Activated T-cell treated with anti-CD3 and anti-CD28 coated beads, Interleukin-2, amount 50 U/mL, for 24 hours (primary cell): ENCODE results near the gene RNU1-3.
"Not testable (repeated sequence)": the region's sequence is repeated elsewhere in the genome, so short reads cannot be mapped to it uniquely, and the experiment has no call there.

ENCODE experiments used
- DNase-seq: peaks from one replicate; pipeline ENCODE4 v3.0.0-alpha.2; 2020
- H3K27ac Mint-ChIP-seq: 2 replicates; pipeline ENCODE4 v1.8.0; 2020; ENCODE audit warnings: mild to moderate bottlenecking, mixed read lengths
- H3K27me3 Mint-ChIP-seq: 2 replicates; pipeline ENCODE4 v1.8.0; 2020; ENCODE audit warnings: mixed read lengths
- H3K36me3 Mint-ChIP-seq: 2 replicates; pipeline ENCODE4 v1.8.0; 2020; ENCODE audit warnings: low read depth, mixed read lengths
- H3K4me1 Mint-ChIP-seq: 2 replicates; pipeline ENCODE4 v1.8.0; 2020; ENCODE audit warnings: low read depth, mixed read lengths
- H3K4me3 Mint-ChIP-seq: 2 replicates; pipeline ENCODE4 v1.8.0; 2020; ENCODE audit warnings: mild to moderate bottlenecking, moderate library complexity, mixed read lengths
- H3K9me3 Mint-ChIP-seq: 2 replicates; pipeline ENCODE4 v1.8.0; 2020; ENCODE audit warnings: mixed read lengths

RNU1-3 gene

GRCh38 chr1:16684738-16685337 is 18.1 kb upstream of the RNU1-3 start:
- H3K27ac Mint-ChIP-seq, H3K4me1 Mint-ChIP-seq, DNase-seq, H3K9me3 Mint-ChIP-seq, H3K36me3 Mint-ChIP-seq, H3K4me3 Mint-ChIP-seq: not testable (repeated sequence)
- H3K27me3 Mint-ChIP-seq: peaks cover 24% of the 10 kb centered on the region

DNA sequence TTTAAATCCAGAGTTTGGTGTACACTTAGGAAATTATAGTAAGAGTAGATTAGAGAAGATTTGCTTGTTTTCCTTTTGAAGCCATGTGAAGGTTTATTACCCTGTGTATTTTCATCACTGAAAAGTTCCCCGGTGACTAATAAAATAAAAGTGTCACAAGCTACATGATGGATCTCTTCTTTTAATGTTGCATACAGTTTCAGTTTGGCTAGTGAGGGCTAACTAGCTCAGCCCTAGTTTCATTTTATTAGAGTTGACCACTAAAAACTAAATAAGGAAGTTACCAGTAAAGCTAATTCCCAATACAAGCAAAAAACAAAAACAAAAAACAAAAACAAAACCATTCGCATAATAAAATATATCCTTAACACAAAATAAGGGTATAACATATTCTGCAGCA is 17.4 kb upstream of the RNU1-3 start:
- not testable (repeated sequence) for H3K36me3 Mint-ChIP-seq, H3K27ac Mint-ChIP-seq, H3K9me3 Mint-ChIP-seq, H3K4me1 Mint-ChIP-seq, H3K4me3 Mint-ChIP-seq, DNase-seq
- peaks cover 31% of the 10 kb centered on the region for H3K27me3 Mint-ChIP-seq

DNA sequence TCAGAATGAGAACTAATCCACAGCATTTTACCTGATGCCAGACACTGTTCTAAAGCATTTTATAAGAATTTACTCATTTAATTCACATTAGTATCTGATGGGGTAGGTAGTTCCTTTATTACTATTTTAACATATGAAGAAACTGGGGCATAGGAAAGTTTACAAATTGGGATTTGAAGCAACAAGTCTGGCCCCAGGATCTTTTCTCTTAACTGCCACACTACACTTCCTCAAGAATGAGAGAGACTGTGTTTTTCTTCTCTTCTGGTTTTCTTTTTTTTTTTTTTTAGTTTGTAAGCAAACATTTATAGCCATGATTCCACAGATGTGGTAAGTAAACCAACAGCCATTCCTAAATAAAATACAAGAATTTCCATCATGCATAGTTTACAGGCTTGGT is 16.1 kb upstream of the RNU1-3 start:
- not testable (repeated sequence) for H3K9me3 Mint-ChIP-seq, H3K36me3 Mint-ChIP-seq, DNase-seq, H3K27ac Mint-ChIP-seq, H3K4me3 Mint-ChIP-seq
- peaks cover 44% of the 10 kb centered on the region for H3K27me3 Mint-ChIP-seq
- peaks cover 15% of the 10 kb centered on the region for H3K4me1 Mint-ChIP-seq

GRCh38 chr1:16680366-16680765 is 13.6 kb upstream of the RNU1-3 start:
- DNase-seq: peak; percentile 27
- H3K36me3 Mint-ChIP-seq, H3K27ac Mint-ChIP-seq, H3K4me3 Mint-ChIP-seq, H3K9me3 Mint-ChIP-seq: not testable (repeated sequence)
- H3K4me1 Mint-ChIP-seq: peaks cover 24% of the 10 kb centered on the region
- H3K27me3 Mint-ChIP-seq: peaks cover 45% of the 10 kb centered on the region

GRCh38 chr1:16677552-16678431 is 11.0 kb upstream of the RNU1-3 start:
- peak; percentile 60 for DNase-seq
- Mint-ChIP-seq H3K27ac (peak overlapping the region; percentile 93), H3K4me3 (peak overlapping the region; percentile 53), H3K27me3 (peaks cover 47% of the 10 kb centered on the region), H3K9me3 (no peaks in the 10 kb centered on the region), H3K4me1 (peaks cover 24% of the 10 kb centered on the region), H3K36me3 (no peaks in the 10 kb centered on the region)

GRCh38 chr1:16676661-16677523 is 10.1 kb upstream of the RNU1-3 start:
- peak overlapping the region; percentile 18 for H3K4me3 Mint-ChIP-seq
- peaks cover 46% of the 10 kb centered on the region for H3K27me3 Mint-ChIP-seq
- H3K27ac Mint-ChIP-seq: peak overlapping the region; percentile 44
- not testable (repeated sequence) for H3K36me3 Mint-ChIP-seq, H3K9me3 Mint-ChIP-seq
- peaks cover 24% of the 10 kb centered on the region for H3K4me1 Mint-ChIP-seq
- peak; percentile 52 for DNase-seq

GRCh38 chr1:16675118-16675510 is 8.4 kb upstream of the RNU1-3 start:
- not testable (repeated sequence) for H3K36me3 Mint-ChIP-seq, H3K4me3 Mint-ChIP-seq, H3K27ac Mint-ChIP-seq, H3K9me3 Mint-ChIP-seq, DNase-seq
- peaks cover 41% of the 10 kb centered on the region for H3K27me3 Mint-ChIP-seq
- H3K4me1 Mint-ChIP-seq: peaks cover 24% of the 10 kb centered on the region

GRCh38 chr1:16673976-16674375 is 7.2 kb upstream of the RNU1-3 start:
- not testable (repeated sequence) for DNase-seq, H3K27ac Mint-ChIP-seq, H3K9me3 Mint-ChIP-seq, H3K4me3 Mint-ChIP-seq, H3K36me3 Mint-ChIP-seq
- peaks cover 24% of the 10 kb centered on the region for H3K4me1 Mint-ChIP-seq
- H3K27me3 Mint-ChIP-seq: peaks cover 31% of the 10 kb centered on the region

GRCh38 chr1:16665836-16666235 is 912 bp downstream of the RNU1-3 start:
- not testable (repeated sequence) for H3K27me3 Mint-ChIP-seq, H3K4me1 Mint-ChIP-seq, H3K9me3 Mint-ChIP-seq, DNase-seq, H3K4me3 Mint-ChIP-seq, H3K36me3 Mint-ChIP-seq, H3K27ac Mint-ChIP-seq

GRCh38 chr1:16658234-16658633 is 8.5 kb downstream of the RNU1-3 start:
- H3K4me1 Mint-ChIP-seq, H3K36me3 Mint-ChIP-seq, H3K4me3 Mint-ChIP-seq, DNase-seq, H3K27me3 Mint-ChIP-seq, H3K27ac Mint-ChIP-seq, H3K9me3 Mint-ChIP-seq: not testable (repeated sequence)

DNA sequence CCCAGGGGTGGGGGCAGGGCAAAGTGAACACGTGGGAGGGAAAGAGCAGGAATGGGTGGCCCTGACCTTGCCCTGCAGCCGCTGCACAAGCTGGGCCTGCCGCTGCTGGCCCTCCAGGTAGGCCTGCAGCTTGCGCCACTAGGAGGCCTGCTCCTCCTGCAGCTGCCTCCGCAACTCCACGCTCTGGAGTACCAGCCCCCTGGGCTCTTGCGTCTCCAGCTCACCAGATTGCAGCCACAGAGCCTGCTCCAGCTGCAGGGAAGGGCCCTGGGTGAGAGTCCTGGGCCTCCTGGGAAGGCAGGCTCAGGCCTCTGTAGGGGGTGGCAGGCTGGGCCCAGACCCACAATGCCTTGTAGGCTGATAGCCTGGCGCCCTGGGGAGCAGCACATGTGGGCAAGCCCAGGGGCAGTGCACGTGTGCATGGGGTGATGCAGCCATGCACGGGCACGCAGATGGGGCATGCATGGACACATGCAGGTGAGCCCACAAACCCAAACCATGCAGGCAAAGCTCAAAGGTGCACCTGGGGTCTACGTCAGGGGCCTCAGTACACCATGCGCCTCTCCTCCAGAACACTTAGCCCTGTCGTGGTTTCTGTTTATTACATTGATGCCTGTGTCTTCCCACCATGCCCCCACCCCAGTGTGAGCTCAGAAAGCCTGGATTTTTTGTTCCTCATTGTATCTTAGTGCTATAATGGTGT is 9.6 kb downstream of the RNU1-3 start:
- not testable (repeated sequence) for DNase-seq, H3K27me3 Mint-ChIP-seq, H3K27ac Mint-ChIP-seq, H3K9me3 Mint-ChIP-seq, H3K36me3 Mint-ChIP-seq, H3K4me1 Mint-ChIP-seq, H3K4me3 Mint-ChIP-seq

DNA sequence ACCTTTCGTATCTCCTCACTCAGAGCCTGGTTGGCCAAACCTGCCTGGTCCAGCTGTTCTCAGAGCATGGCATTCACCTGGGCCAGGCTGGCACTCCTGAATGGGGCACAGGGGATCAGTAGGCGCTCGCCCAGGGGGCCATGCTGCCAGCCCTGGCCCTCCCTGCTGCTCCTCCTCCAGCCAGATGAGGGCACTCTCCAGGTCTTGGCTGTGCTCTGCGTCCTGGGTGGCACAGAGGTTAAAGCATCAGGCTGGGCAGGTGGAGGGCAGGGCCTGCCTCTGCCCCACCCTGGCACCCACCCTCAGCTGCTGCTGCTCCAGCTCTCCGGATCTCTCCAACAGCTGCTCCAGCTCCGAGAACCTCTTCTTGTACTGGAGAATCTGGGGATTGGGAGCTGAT is 10.2 kb downstream of the RNU1-3 start:
- not testable (repeated sequence) for H3K4me1 Mint-ChIP-seq, H3K4me3 Mint-ChIP-seq, H3K9me3 Mint-ChIP-seq, H3K27me3 Mint-ChIP-seq, DNase-seq, H3K27ac Mint-ChIP-seq, H3K36me3 Mint-ChIP-seq

GRCh38 chr1:16651560-16651959 is 15.2 kb downstream of the RNU1-3 start:
- not testable (repeated sequence) for H3K4me1 Mint-ChIP-seq, H3K27me3 Mint-ChIP-seq, H3K4me3 Mint-ChIP-seq, H3K9me3 Mint-ChIP-seq, DNase-seq, H3K27ac Mint-ChIP-seq, H3K36me3 Mint-ChIP-seq

DNA sequence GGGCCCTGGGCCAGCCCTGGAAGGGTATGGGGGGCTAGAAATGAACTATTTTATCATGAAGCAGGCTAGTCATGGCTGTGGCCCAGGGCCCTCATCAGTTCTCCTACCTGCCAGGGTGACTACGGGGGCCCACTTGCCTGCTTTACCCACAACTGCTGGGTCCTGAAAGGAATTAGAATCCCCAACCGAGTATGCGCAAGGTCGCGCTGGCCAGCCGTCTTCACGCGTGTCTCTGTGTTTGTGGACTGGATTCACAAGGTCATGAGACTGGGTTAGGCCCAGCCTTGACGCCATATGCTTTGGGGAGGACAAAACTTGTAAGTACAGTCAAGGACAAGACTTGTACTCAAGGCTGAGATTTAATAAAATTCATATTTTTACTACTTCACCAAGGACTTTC is 16.8 kb downstream of the RNU1-3 start:
- H3K27ac Mint-ChIP-seq, H3K4me3 Mint-ChIP-seq, H3K9me3 Mint-ChIP-seq, H3K36me3 Mint-ChIP-seq, H3K27me3 Mint-ChIP-seq, H3K4me1 Mint-ChIP-seq: not testable (repeated sequence)
- peak; percentile 30 for DNase-seq
